Measurements from ENCODE around the gene ABL2. TPM values are rescaled to one million over a fixed set of nuclear protein-coding genes. Genes with fewer than 3 reads are reported as not detected.
"Not testable (repeated sequence)": the region's sequence is repeated elsewhere in the genome, so short reads cannot be mapped to it uniquely, and the experiment has no call there.

The ABL2 gene
- total RNA-seq, 2 experiments from 2014 or later = 8.2 to 8.4 TPM

DNA sequence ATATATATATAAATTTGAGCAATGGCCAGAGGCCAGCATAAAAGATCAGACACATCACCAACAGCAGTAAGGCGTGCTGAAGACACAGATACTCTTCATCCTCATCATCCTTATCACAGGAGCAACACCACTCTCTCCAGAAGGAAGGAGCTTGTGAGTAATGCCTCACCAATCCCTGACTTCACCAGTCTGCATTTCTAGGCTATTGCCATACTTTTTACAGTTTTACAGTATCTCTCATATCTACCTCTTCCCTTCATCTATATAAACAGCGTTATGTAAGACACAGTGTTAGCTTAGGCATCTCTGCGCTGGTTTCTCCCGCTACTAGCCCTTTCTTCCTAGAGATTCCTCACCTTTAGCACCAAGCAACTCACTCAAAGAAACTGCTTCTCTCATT is 2.4 kb upstream of the ABL2 start:
- TF ChIP-seq, protein P1, sequence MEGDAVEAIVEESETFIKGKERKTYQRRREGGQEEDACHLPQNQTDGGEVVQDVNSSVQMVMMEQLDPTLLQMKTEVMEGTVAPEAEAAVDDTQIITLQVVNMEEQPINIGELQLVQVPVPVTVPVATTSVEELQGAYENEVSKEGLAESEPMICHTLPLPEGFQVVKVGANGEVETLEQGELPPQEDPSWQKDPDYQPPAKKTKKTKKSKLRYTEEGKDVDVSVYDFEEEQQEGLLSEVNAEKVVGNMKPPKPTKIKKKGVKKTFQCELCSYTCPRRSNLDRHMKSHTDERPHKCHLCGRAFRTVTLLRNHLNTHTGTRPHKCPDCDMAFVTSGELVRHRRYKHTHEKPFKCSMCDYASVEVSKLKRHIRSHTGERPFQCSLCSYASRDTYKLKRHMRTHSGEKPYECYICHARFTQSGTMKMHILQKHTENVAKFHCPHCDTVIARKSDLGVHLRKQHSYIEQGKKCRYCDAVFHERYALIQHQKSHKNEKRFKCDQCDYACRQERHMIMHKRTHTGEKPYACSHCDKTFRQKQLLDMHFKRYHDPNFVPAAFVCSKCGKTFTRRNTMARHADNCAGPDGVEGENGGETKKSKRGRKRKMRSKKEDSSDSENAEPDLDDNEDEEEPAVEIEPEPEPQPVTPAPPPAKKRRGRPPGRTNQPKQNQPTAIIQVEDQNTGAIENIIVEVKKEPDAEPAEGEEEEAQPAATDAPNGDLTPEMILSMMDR (IDR thresholded peaks at IDR 0.05) = no peak
- H3K4me1 Mint-ChIP-seq (ENCODE audit: low read depth) = peaks cover 23% of the 10 kb centered on the region
- no peaks in the 10 kb centered on the region for H3K9me3 Mint-ChIP-seq
- no peak overlapping the region for H3K27ac Mint-ChIP-seq
- H3K27me3 Mint-ChIP-seq = no peaks in the 10 kb centered on the region
- intact Hi-C loops (cut with micrococcal nuclease) = no loop called here
- H3K4me3 Mint-ChIP-seq = no peak overlapping the region
- H3K36me3 Mint-ChIP-seq (ENCODE audit: low read depth) = peaks cover 6% of the 10 kb centered on the region
- ChIA-PET POLR2A (interaction anchor here (0.7 to 1.2 kb wide), 2 partner anchors 27 to 138 kb away, joined by 3 read pairs; no protein-coding TSS in a partner anchor), CTCF (no interaction called here)
- ATAC-seq (no peak), DNase-seq (no peak)

DNA sequence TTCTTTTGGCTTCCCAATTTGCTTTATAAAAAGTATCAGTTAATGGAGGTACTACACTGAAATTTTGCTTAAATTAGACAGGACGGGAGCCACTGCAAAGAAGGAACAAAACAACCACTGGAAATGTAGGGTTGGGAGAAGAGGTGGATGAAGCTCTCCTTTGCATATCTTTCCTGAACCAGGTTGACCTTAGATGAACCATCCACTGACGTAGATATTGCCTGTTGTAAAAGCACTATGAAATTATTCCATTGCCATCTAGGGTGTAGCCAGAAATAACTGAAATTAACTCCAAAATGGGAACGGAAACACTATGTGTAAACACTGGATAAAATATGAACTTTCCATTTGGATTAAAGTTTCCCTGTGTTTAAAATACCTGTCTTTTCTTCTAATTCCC is 1.2 kb upstream of the ABL2 start:
- peak overlapping the region; percentile 82 for H3K4me3 Mint-ChIP-seq
- CTCF ChIA-PET = interaction anchor here (1.7 kb wide), 1 partner anchor 11 kb away, joined by 6 read pairs; no protein-coding TSS in a partner anchor
- DNase-seq (no peak), ATAC-seq (no peak)
- H3K27ac Mint-ChIP-seq = no peak overlapping the region
- peaks cover 7% of the 10 kb centered on the region for H3K36me3 Mint-ChIP-seq (ENCODE audit: low read depth)
- POLR2A ChIA-PET = interaction anchor here (1.6 kb wide), 1 partner anchor 63 kb away, joined by 7 read pairs; the partner anchor contains the start of gene SOAT1
- H3K4me1 Mint-ChIP-seq (ENCODE audit: low read depth) = peaks cover 30% of the 10 kb centered on the region
- TF ChIP-seq, protein P1 (IDR thresholded peaks at IDR 0.05) = no peak
- H3K27me3 Mint-ChIP-seq = no peaks in the 10 kb centered on the region
- H3K9me3 Mint-ChIP-seq = no peaks in the 10 kb centered on the region
- intact Hi-C loops (cut with micrococcal nuclease) = no loop called here

DNA sequence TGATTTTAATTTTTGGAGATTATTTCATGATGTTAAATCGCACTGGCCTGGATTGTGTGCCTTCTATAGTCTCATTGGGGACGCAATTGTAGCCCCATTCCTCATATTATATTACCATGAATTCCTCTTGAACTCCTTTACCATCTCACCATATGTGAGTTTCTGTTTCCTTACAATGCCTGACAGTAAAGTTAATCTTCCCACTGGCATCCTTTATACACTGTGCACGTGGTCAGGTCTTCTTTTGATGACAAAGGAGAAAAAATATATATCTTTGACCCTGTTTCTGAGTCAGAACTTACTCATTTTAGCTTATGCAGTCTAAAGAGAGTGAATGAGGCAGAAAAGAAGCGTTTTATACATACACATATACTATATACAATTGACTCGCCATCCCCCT is 774 bp upstream of the ABL2 start:
- Mint-ChIP-seq H3K4me3 (peak overlapping the region; percentile 82), H3K9me3 (no peaks in the 10 kb centered on the region), H3K36me3 (ENCODE audit: low read depth) (peaks cover 7% of the 10 kb centered on the region), H3K4me1 (ENCODE audit: low read depth) (peaks cover 33% of the 10 kb centered on the region), H3K27ac (peak overlapping the region; percentile 86), H3K27me3 (no peaks in the 10 kb centered on the region)
- CTCF ChIA-PET = interaction anchor here (1.7 kb wide), 1 partner anchor 11 kb away, joined by 6 read pairs; no protein-coding TSS in a partner anchor
- peak; percentile 19 for ATAC-seq
- TF ChIP-seq, protein P1 (IDR thresholded peaks at IDR 0.05) = no peak
- intact Hi-C loops (cut with micrococcal nuclease) = no loop called here
- POLR2A ChIA-PET = interaction anchor here (1.6 kb wide), 1 partner anchor 63 kb away, joined by 7 read pairs; the partner anchor contains the start of gene SOAT1
- no peak for DNase-seq

DNA sequence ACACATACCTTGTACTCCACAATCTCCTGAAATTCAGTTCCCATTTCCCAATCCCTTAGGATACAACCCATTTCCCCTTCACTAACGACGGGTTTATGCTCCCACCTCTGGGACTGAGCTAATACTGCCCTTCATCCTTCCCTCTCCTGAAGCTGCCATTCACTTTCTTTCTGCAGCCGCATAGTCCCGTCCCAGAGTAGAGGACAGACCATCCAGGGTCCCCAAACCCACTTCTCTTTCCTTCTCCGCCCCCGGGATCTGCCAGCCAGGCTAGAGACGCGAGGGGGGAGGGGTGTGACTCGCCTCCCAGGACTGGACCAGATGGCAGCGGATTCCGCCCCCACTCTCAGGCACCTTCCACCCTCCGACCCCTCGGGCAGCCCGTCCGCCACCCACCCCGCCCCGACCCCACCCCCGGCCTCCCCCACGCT is 679 bp downstream of the ABL2 start:
- POLR2A ChIA-PET = interaction anchor here (1.4 kb wide), 1 partner anchor 64 kb away, joined by 4 read pairs; the partner anchor contains the start of gene SOAT1
- TF ChIP-seq, protein P1 (IDR thresholded peaks at IDR 0.05) = no peak
- H3K36me3 Mint-ChIP-seq (ENCODE audit: low read depth) = peaks cover 7% of the 10 kb centered on the region
- DNase-seq (peak; percentile 59), ATAC-seq (peak; percentile 40)
- H3K27ac Mint-ChIP-seq = peak overlapping the region; percentile 84
- no peaks in the 10 kb centered on the region for H3K9me3 Mint-ChIP-seq
- peaks cover 33% of the 10 kb centered on the region for H3K4me1 Mint-ChIP-seq (ENCODE audit: low read depth)
- no peaks in the 10 kb centered on the region for H3K27me3 Mint-ChIP-seq
- intact Hi-C loops (cut with micrococcal nuclease) = loop anchor here (10.0 kb wide), 1 partner anchor 84 kb away; no protein-coding TSS in a partner anchor
- H3K4me3 Mint-ChIP-seq = peak overlapping the region; percentile 82
- CTCF ChIA-PET = no interaction called here

DNA sequence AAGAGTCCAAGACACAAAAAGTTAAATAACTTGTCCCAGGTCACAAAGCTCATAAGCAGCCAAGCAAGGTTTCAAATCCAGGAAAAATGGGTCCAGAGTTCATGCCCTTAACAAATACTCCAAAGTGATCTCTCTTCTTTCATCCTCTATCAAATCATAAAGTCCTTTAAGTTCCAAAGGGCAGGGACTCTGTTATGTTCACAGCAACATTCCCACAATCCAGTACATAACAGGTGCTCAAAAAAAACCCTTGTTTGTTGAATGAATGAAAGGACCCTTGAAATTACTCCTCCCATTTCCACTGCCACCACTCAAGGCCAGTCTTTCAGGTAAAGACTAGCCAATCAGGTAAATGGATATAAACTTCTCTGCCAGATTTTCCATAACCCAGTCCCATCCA is 2.7 kb downstream of the ABL2 start:
- H3K9me3 Mint-ChIP-seq = no peaks in the 10 kb centered on the region
- intact Hi-C loops (cut with micrococcal nuclease) = loop anchor here (10.0 kb wide), 1 partner anchor 82 kb away; no protein-coding TSS in a partner anchor
- ATAC-seq (no peak), DNase-seq (no peak)
- peaks cover 33% of the 10 kb centered on the region for H3K4me1 Mint-ChIP-seq (ENCODE audit: low read depth)
- H3K4me3 Mint-ChIP-seq = no peak overlapping the region
- ChIA-PET POLR2A (no interaction called here), CTCF (interaction anchor here (1.2 kb wide), 1 partner anchor 142 kb away, joined by 3 read pairs; no protein-coding TSS in a partner anchor)
- H3K27ac Mint-ChIP-seq = no peak overlapping the region
- TF ChIP-seq, protein P1 (IDR thresholded peaks at IDR 0.05) = no peak
- H3K36me3 Mint-ChIP-seq (ENCODE audit: low read depth) = peaks cover 10% of the 10 kb centered on the region
- no peaks in the 10 kb centered on the region for H3K27me3 Mint-ChIP-seq

DNA sequence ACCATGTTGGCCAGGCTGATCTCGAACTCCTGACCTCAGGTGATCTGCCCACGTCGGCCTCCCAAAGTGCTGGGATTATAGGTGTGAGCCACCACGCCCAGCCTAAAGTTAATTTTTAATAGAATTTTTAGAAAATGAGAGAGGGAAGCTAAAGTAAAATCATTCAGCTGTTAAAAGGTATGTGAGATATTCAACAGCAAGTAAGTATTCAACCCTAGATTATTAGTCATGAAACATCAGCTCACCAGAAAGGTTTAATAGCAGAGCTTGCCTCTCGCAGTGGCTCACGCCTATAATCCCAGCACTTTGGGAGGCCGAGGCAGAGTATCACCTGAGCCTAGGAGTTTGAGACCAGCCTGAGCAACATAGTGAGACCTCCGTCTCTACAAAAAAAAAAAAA is 5.0 kb downstream of the ABL2 start:
- POLR2A ChIA-PET, H3K27me3 Mint-ChIP-seq, CTCF ChIA-PET, DNase-seq, H3K27ac Mint-ChIP-seq, H3K9me3 Mint-ChIP-seq, ATAC-seq, H3K4me3 Mint-ChIP-seq: not testable (repeated sequence)
- intact Hi-C loops (cut with micrococcal nuclease) = loop anchor here (10.0 kb wide), 1 partner anchor 80 kb away; no protein-coding TSS in a partner anchor
- Mint-ChIP-seq H3K4me1 (ENCODE audit: low read depth) (peaks cover 24% of the 10 kb centered on the region), H3K36me3 (ENCODE audit: low read depth) (peaks cover 11% of the 10 kb centered on the region)

DNA sequence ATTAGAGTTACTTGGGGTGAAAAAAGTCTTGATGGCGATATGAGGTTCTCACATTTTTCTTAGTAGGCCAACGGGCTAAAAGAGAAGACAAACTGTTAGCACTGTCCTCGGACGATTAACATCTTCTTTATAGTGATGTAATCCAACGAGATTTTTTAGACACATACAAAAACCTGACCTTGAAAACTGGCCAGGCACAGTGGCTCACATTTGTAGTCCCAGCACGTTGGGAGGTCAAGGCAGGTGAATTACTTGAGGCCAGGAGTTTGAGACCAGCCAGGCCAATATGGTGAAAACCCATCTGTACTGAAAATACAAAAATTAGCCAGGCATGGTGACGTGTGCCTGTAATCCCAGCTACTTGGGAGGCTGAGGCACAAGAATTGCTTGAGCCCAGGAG is 8.4 kb downstream of the ABL2 start:
- Mint-ChIP-seq H3K4me1 (ENCODE audit: low read depth) (peaks cover 13% of the 10 kb centered on the region), H3K36me3 (ENCODE audit: low read depth) (peaks cover 12% of the 10 kb centered on the region)
- CTCF ChIA-PET, H3K27me3 Mint-ChIP-seq, H3K27ac Mint-ChIP-seq, H3K4me3 Mint-ChIP-seq, POLR2A ChIA-PET, H3K9me3 Mint-ChIP-seq, DNase-seq, ATAC-seq: not testable (repeated sequence)
- intact Hi-C loops (cut with micrococcal nuclease) = loop anchor here (10.0 kb wide), 1 partner anchor 76 kb away; no protein-coding TSS in a partner anchor

All from activated CD8-positive, alpha-beta T cell treated with anti-CD3 and anti-CD28 coated beads for 36 hours (primary cell).